ENCODE results near the gene MAP2. TPM values are rescaled to one million over a fixed set of nuclear protein-coding genes. Genes with fewer than 3 reads are reported as not detected.

The MAP2 gene
- total RNA-seq, 2 experiments from 2014 or later: 0.16 to 0.20 TPM

DNA sequence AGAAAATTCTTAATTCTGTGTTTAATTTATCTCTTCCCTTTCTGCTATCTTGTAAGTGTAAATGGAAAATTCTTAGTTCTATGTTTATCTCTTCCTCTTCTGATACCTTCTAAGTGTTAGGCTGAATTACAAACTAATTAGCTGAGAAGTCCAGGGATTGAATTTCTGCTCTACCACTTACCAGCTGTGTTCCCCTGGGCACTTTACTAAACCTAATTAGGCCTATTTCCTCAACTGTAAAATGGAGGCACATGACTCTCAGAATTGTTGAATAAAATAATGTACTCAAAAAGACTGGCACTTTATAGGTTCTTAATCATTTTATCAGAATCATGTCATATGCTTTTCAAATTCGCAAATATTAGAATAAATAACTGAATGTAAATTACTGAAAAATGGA lies 146.3 kb downstream of the MAP2 start:
- H3K9me3 ChIP-seq (ENCODE audit: control insufficient read depth in 1 of 2, insufficient read depth in 1 of 2, low read length in 2 of 2): no peaks in the 10 kb centered on the region
- ChIA-PET CTCF (no interaction called here), POLR2A (no interaction called here)
- intact Hi-C loops (cut with DNase I, micrococcal nuclease): loop anchor here in 1 of 2 experiments (10.0 kb wide), 1 partner anchor 235 kb away; no protein-coding TSS in a partner anchor
- H3K36me3 Mint-ChIP-seq (ENCODE audit: low read depth): no peaks in the 10 kb centered on the region
- no peaks in the 10 kb centered on the region for H3K4me1 ChIP-seq (ENCODE audit: insufficient read depth, low read length)
- ATAC-seq (ENCODE audit: poor library complexity) (no peak), DNase-seq (no peak)
- no peak overlapping the region for H3K27ac Mint-ChIP-seq
- H3K4me3 Mint-ChIP-seq: no peak overlapping the region
- H3K4me1 Mint-ChIP-seq (ENCODE audit: low read depth): no peaks in the 10 kb centered on the region
- no peaks in the 10 kb centered on the region for H3K36me3 ChIP-seq (ENCODE audit: insufficient read depth, low read length)
- no peaks in the 10 kb centered on the region for H3K9me3 Mint-ChIP-seq
- TF ChIP-seq, protein P1, sequence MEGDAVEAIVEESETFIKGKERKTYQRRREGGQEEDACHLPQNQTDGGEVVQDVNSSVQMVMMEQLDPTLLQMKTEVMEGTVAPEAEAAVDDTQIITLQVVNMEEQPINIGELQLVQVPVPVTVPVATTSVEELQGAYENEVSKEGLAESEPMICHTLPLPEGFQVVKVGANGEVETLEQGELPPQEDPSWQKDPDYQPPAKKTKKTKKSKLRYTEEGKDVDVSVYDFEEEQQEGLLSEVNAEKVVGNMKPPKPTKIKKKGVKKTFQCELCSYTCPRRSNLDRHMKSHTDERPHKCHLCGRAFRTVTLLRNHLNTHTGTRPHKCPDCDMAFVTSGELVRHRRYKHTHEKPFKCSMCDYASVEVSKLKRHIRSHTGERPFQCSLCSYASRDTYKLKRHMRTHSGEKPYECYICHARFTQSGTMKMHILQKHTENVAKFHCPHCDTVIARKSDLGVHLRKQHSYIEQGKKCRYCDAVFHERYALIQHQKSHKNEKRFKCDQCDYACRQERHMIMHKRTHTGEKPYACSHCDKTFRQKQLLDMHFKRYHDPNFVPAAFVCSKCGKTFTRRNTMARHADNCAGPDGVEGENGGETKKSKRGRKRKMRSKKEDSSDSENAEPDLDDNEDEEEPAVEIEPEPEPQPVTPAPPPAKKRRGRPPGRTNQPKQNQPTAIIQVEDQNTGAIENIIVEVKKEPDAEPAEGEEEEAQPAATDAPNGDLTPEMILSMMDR (IDR thresholded peaks at IDR 0.05): no peak
- no peaks in the 10 kb centered on the region for H3K27me3 ChIP-seq (ENCODE audit: control insufficient read depth in 1 of 2, insufficient read depth in 2 of 2, low read length in 2 of 2)
- H3K4me3 ChIP-seq (ENCODE audit: low read length): no peak overlapping the region
- H3K27me3 Mint-ChIP-seq: no peaks in the 10 kb centered on the region
- no peak overlapping the region for H3K27ac ChIP-seq (ENCODE audit: low read depth in 1 of 2, low read length in 2 of 2)

DNA sequence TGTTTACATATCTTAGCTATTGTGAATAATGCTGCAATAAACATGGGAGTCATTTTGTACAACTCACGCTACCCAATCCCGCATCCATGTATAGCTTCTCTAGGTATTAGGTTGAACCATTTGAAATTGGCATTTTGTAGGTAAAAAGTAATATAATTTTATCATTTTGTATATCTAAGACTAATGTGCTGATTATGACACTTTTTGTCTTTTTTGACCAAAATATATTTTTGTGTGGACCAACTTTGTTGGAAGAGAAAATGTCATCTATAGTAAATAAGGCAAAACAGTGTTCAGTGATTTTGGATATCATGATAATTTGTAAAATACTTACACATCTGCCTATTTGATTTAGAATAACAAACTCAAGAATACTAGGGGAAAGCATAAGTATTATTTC lies 150.7 kb downstream of the MAP2 start:
- intact Hi-C loops (cut with DNase I, micrococcal nuclease): loop anchor here in 1 of 2 experiments (10.0 kb wide), 1 partner anchor 240 kb away; no protein-coding TSS in a partner anchor
- Histone ChIP-seq H3K4me3 (ENCODE audit: low read length) (no peak overlapping the region), H3K9me3 (ENCODE audit: control insufficient read depth in 1 of 2, insufficient read depth in 1 of 2, low read length in 2 of 2) (no peaks in the 10 kb centered on the region), H3K27me3 (ENCODE audit: control insufficient read depth in 1 of 2, insufficient read depth in 2 of 2, low read length in 2 of 2) (no peaks in the 10 kb centered on the region), H3K36me3 (ENCODE audit: insufficient read depth, low read length) (no peaks in the 10 kb centered on the region), H3K4me1 (ENCODE audit: insufficient read depth, low read length) (no peaks in the 10 kb centered on the region), H3K27ac (ENCODE audit: low read depth in 1 of 2, low read length in 2 of 2) (no peak overlapping the region)
- ChIA-PET POLR2A (no interaction called here), CTCF (no interaction called here)
- no peaks in the 10 kb centered on the region for H3K36me3 Mint-ChIP-seq (ENCODE audit: low read depth)
- no peak overlapping the region for H3K27ac Mint-ChIP-seq
- no peak for ATAC-seq (ENCODE audit: poor library complexity)
- peaks cover 3% of the 10 kb centered on the region for H3K4me1 Mint-ChIP-seq (ENCODE audit: low read depth)
- DNase-seq: no peak
- H3K9me3 Mint-ChIP-seq: no peaks in the 10 kb centered on the region
- TF ChIP-seq, protein P1 (IDR thresholded peaks at IDR 0.05): no peak
- peaks cover 6% of the 10 kb centered on the region for H3K27me3 Mint-ChIP-seq
- no peak overlapping the region for H3K4me3 Mint-ChIP-seq

DNA sequence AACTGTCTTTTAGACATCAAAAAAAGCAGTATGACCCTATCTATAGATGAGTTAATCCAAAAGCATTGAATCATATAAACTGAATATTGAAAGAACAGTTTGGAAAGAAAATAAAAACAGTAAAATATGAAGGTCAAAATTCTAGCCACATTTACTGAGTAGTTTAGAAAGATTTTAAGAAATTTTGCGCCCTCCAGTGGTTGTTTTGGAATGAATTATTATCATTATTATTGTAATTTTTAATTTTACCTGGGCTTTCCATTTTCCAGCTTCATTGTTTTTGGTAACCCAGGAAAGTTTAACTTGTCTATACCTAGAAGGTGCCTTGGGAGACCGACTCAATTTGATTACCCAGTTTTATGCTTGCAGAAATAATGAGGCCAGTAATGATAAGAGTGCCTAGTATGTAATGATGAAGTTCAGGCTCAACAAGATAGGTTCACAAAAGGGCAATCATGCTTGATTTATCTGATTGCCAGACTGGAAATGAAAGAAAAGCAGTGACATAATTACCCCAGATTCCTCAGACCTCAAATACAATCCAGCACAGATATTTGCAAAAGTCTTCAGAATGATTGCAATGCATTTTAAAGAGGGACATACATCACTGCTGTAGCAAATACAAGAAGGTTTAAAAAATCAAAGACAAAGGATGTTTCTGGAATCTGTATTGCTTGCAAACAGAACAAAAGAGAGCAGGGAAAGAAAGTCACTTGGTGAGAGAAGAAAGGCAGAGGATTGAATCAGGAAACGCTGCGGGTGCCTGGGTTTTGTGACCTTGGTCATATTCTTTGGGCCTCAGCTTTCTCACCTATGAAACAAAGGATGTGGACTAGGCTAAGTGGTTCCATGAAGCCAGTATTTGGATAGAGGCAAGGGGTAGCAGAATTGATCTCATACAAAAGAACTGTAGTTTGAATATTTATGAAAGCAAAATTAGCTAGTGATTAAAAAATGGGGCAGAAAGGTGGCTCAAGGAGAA lies 153.8 kb downstream of the MAP2 start:
- ATAC-seq (ENCODE audit: poor library complexity) (no peak), DNase-seq (peak in 1 of 14 experiments; percentile 1)
- peaks cover 5% of the 10 kb centered on the region for H3K4me1 Mint-ChIP-seq (ENCODE audit: low read depth)
- no peaks in the 10 kb centered on the region for H3K27me3 ChIP-seq (ENCODE audit: control insufficient read depth in 1 of 2, insufficient read depth in 2 of 2, low read length in 2 of 2)
- H3K4me3 Mint-ChIP-seq: no peak overlapping the region
- H3K27ac ChIP-seq (ENCODE audit: low read depth in 1 of 2, low read length in 2 of 2): no peak overlapping the region
- TF ChIP-seq, protein P1 (IDR thresholded peaks at IDR 0.05): no peak
- ChIA-PET POLR2A (no interaction called here), CTCF (no interaction called here)
- no peaks in the 10 kb centered on the region for H3K36me3 Mint-ChIP-seq (ENCODE audit: low read depth)
- no peaks in the 10 kb centered on the region for H3K4me1 ChIP-seq (ENCODE audit: insufficient read depth, low read length)
- peaks cover 6% of the 10 kb centered on the region for H3K27me3 Mint-ChIP-seq
- H3K9me3 Mint-ChIP-seq: no peaks in the 10 kb centered on the region
- H3K27ac Mint-ChIP-seq: no peak overlapping the region
- H3K36me3 ChIP-seq (ENCODE audit: insufficient read depth, low read length): no peaks in the 10 kb centered on the region
- intact Hi-C loops (cut with DNase I, micrococcal nuclease): loop anchor here in 1 of 2 experiments (10.0 kb wide), 1 partner anchor 243 kb away; no protein-coding TSS in a partner anchor
- no peaks in the 10 kb centered on the region for H3K9me3 ChIP-seq (ENCODE audit: control insufficient read depth in 1 of 2, insufficient read depth in 1 of 2, low read length in 2 of 2)
- no peak overlapping the region for H3K4me3 ChIP-seq (ENCODE audit: low read length)

All from CD4-positive, alpha-beta T cell (primary cell).